Measurements from ENCODE around the gene FILIP1L. TPM values are rescaled to one million over a fixed set of nuclear protein-coding genes. Genes with fewer than 3 reads are reported as not detected.

Gene FILIP1L
- polyA plus RNA-seq, 1 donor (not counting 4 experiments of a cell fraction or from before 2014, with no cell fraction given) = 14.7 TPM

DNA sequence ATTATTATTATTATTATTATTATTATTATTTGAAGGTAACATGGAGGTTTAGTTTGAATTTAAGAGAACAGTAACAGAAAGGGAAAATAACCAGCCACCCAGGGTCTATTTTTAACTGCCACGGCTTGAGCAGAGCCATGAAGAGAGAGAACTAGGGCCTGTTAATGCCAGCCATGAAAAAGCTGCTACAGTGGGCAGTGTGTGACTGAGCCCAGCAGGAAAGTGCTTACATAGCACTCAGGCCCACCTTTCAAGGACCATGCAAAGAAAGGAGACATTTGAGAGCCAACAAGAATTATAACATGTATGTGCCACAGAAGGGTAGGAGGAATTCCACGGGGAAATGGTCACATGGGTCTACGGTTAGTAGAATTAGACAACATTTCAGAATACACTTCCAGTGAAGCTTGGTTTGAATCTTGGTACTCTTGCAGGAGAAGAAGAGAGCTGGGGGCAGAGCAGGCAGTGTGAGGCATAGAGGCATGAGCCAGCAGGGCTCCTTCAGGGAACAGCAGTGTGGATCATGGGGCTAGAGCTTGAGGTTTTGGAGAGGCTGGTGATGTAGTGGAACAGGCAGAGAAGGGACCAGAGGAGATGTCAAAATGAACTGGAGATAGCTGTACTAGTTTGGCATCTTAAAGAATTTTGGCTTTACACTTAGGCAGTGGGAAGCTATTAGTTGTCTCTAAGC lies 155.9 kb downstream of the FILIP1L start:
- Histone ChIP-seq H3K4me1 (ENCODE audit: control insufficient read depth, extremely low read depth, insufficient read depth, low read length) (no peaks in the 10 kb centered on the region), H3K36me3 (ENCODE audit: control insufficient read depth in 2 of 2, extremely low read depth in 1 of 2, insufficient read depth in 2 of 2, low read length in 2 of 2) (no peaks in the 10 kb centered on the region), H3K4me2 (ENCODE audit: control insufficient read depth, extremely low read depth, insufficient read depth, low read depth, low read length) (no peak overlapping the region), H3K79me2 (ENCODE audit: control insufficient read depth, insufficient read depth, low read length) (no peaks in the 10 kb centered on the region), H3K9ac (ENCODE audit: control insufficient read depth, extremely low read depth, insufficient read depth, low read length) (no peak overlapping the region), H3K27me3 (ENCODE audit: control insufficient read depth, extremely low read depth, insufficient read depth, low read length) (no peaks in the 10 kb centered on the region), H2AFZ (ENCODE audit: control insufficient read depth, low read length) (no peak overlapping the region), H4K20me1 (ENCODE audit: control insufficient read depth, extremely low read depth, insufficient read depth, low read length) (no peaks in the 10 kb centered on the region), H3K27ac (ENCODE audit: control insufficient read depth, insufficient read depth, low read length) (no peak overlapping the region), H3K9me1 (ENCODE audit: control insufficient read depth, extremely low read depth, insufficient read depth, low read length) (no peaks in the 10 kb centered on the region), H3K4me3 (ENCODE audit: control insufficient read depth in 2 of 3, extremely low read depth in 1 of 3, insufficient read depth in 2 of 3, low read depth in 1 of 3, low read length in 3 of 3) (no peak overlapping the region), H3K9me3 (ENCODE audit: control insufficient read depth, low read depth, low read length) (no peaks in the 10 kb centered on the region)
- TF ChIP-seq EZH2 (IDR thresholded peaks at IDR 0.05; ENCODE audit: low read length) = no peak
- TF ChIP-seq, protein P1, sequence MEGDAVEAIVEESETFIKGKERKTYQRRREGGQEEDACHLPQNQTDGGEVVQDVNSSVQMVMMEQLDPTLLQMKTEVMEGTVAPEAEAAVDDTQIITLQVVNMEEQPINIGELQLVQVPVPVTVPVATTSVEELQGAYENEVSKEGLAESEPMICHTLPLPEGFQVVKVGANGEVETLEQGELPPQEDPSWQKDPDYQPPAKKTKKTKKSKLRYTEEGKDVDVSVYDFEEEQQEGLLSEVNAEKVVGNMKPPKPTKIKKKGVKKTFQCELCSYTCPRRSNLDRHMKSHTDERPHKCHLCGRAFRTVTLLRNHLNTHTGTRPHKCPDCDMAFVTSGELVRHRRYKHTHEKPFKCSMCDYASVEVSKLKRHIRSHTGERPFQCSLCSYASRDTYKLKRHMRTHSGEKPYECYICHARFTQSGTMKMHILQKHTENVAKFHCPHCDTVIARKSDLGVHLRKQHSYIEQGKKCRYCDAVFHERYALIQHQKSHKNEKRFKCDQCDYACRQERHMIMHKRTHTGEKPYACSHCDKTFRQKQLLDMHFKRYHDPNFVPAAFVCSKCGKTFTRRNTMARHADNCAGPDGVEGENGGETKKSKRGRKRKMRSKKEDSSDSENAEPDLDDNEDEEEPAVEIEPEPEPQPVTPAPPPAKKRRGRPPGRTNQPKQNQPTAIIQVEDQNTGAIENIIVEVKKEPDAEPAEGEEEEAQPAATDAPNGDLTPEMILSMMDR (optimal IDR thresholded peaks at IDR 0.05 in 1 of 3, IDR thresholded peaks at IDR 0.05 in 1 of 3, conservative IDR thresholded peaks at IDR 0.05 in 1 of 3; ENCODE audit: extremely low read depth in 1 of 3, insufficient read depth in 2 of 3, low read length in 3 of 3) = no peak
- FAIRE-seq (no peak), DNase-seq (ENCODE audit: low read depth, low spot score) (no peak)
- dilution Hi-C loops (cut with MboI; ENCODE audit: extremely low pct_ligation_motif_present, low sequenced_read_pairs) = no loop called here

DNA sequence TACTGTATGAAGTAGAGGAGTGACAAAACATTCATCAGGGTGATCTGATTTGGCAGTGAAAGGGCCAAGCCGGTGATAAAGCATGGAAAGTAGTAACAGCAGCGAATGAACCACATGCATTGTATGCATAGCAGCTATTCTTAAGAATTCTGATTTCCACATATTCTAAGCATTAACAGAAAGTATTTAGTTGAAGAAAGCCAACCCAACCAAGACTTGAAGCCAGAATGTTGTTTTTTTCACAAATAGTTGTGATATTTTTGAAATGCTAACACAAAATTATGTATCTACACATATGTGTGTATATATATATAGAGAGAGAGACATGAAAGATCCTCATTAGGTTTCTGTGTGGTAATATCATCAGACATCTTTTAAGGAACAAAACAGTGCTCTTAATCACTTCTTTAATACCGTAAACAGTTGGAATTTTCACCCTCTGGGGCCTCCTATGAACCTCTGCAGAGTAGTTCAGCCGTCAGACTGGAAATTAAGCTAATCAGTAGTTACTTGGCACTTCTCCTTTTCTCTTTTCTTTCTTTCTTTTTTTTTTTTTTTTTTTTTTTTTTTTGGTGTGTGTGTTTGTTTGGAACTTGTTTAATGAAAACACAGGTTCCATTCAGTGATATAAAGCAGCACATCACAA lies 157.0 kb downstream of the FILIP1L start:
- no peaks in the 10 kb centered on the region for H3K79me2 ChIP-seq (ENCODE audit: control insufficient read depth, insufficient read depth, low read length)
- H3K27ac ChIP-seq (ENCODE audit: control insufficient read depth, insufficient read depth, low read length) = no peak overlapping the region
- FAIRE-seq (no peak), DNase-seq (ENCODE audit: low read depth, low spot score) (no peak)
- no peak for TF ChIP-seq EZH2 (IDR thresholded peaks at IDR 0.05; ENCODE audit: low read length)
- TF ChIP-seq, protein P1 (optimal IDR thresholded peaks at IDR 0.05 in 1 of 3, IDR thresholded peaks at IDR 0.05 in 1 of 3, conservative IDR thresholded peaks at IDR 0.05 in 1 of 3; ENCODE audit: extremely low read depth in 1 of 3, insufficient read depth in 2 of 3, low read length in 3 of 3) = no peak
- no peaks in the 10 kb centered on the region for H3K36me3 ChIP-seq (ENCODE audit: control insufficient read depth in 2 of 2, extremely low read depth in 1 of 2, insufficient read depth in 2 of 2, low read length in 2 of 2)
- H3K4me1 ChIP-seq (ENCODE audit: control insufficient read depth, extremely low read depth, insufficient read depth, low read length) = no peaks in the 10 kb centered on the region
- H4K20me1 ChIP-seq (ENCODE audit: control insufficient read depth, extremely low read depth, insufficient read depth, low read length) = no peaks in the 10 kb centered on the region
- no peaks in the 10 kb centered on the region for H3K9me1 ChIP-seq (ENCODE audit: control insufficient read depth, extremely low read depth, insufficient read depth, low read length)
- H2AFZ ChIP-seq (ENCODE audit: control insufficient read depth, low read length) = no peak overlapping the region
- no peaks in the 10 kb centered on the region for H3K27me3 ChIP-seq (ENCODE audit: control insufficient read depth, extremely low read depth, insufficient read depth, low read length)
- H3K4me2 ChIP-seq (ENCODE audit: control insufficient read depth, extremely low read depth, insufficient read depth, low read depth, low read length) = no peak overlapping the region
- H3K9ac ChIP-seq (ENCODE audit: control insufficient read depth, extremely low read depth, insufficient read depth, low read length) = no peak overlapping the region
- no peaks in the 10 kb centered on the region for H3K9me3 ChIP-seq (ENCODE audit: control insufficient read depth, low read depth, low read length)
- H3K4me3 ChIP-seq (ENCODE audit: control insufficient read depth in 2 of 3, extremely low read depth in 1 of 3, insufficient read depth in 2 of 3, low read depth in 1 of 3, low read length in 3 of 3) = no peak overlapping the region
- dilution Hi-C loops (cut with MboI; ENCODE audit: extremely low pct_ligation_motif_present, low sequenced_read_pairs) = no loop called here

Data from keratinocyte (primary cell).